NCI-H524 (cell line): ENCODE data around the gene GAL3ST2.

Experiments
- DNase-seq, 2 experiments: peaks; one replicate each; lab custom pipeline; 2025; lab: John Stamatoyannopoulos, UW

The GAL3ST2 gene

DNA sequence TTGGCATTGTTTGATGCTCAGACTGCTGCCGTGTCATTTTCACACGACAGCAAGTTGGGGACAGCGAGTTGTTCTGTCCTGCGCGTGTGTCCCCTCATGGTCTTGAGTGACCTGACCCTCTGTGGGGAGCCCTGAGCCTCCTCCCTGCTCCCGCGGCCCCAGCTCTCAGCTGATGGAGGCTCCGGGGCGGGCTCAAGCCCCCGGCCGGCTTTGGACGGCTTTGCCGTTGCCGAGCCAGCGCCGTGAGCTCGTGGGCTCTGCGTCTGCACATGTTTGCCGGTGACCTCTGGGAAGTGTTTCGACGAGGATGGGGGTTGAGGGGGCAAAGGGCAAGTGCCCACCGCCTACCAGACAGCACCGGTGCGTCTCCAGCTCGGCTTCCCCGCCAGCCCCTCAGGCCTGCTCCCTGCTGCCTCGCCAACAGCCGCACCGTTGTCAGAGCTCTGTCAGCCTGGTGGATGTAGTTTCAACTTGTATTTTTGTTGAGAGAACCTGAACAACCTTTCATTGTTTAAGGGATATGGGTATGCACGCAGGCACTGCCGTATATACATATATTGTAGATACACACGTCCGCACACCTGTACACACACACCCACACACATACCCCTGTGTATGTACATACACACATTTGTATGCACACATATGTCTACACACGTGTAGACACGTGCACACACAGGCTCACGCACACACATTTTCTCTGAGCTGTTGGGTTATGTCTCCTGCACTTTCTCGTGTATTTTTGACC is 68.4 kb downstream of the GAL3ST2 start:
- no peak for DNase-seq

GRCh38 chr2:241846406-241846805 is 69.8 kb downstream of the GAL3ST2 start:
- no peak for DNase-seq

DNA sequence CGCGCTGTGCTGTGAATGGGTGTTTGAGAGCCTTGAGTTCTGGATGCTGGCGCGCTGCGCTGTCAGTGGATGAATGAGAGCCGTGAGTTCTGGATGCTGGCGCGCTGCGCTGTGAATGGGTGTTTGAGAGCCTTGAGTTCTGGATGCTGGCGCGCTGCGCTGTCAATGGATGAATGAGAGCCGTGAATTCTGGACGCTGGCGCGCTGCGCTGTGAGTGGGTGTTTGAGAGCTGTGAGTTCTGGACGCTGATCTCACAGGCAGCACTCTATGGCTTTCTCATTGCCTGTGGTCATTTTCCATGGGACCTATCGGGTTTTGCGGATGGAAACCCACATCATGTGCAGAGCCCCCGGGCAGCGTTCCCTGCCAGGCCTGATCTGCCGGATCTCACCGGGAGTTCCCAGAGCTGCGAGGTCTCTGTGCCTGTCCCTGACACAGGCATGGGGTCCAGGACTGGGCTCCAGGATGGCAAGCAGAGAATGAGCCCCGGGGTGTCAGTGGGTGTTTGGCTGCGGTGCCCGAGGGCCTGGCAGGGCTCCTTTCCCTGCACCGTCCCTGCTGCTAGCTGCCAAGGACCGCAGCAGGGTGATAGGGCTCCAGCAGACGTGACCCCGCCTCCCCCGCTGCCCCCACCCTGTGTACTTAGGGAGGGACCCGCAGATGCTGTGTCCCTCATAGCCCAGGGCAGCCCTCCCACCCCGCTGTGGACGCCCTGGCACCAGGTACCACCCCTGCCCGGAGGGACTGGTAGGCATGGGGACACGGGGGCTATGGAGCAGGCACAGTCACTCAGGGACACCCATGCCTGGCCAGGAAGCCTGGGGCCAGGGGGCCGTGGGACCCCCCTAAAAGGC is 72.4 kb downstream of the GAL3ST2 start:
- no peak for DNase-seq

DNA sequence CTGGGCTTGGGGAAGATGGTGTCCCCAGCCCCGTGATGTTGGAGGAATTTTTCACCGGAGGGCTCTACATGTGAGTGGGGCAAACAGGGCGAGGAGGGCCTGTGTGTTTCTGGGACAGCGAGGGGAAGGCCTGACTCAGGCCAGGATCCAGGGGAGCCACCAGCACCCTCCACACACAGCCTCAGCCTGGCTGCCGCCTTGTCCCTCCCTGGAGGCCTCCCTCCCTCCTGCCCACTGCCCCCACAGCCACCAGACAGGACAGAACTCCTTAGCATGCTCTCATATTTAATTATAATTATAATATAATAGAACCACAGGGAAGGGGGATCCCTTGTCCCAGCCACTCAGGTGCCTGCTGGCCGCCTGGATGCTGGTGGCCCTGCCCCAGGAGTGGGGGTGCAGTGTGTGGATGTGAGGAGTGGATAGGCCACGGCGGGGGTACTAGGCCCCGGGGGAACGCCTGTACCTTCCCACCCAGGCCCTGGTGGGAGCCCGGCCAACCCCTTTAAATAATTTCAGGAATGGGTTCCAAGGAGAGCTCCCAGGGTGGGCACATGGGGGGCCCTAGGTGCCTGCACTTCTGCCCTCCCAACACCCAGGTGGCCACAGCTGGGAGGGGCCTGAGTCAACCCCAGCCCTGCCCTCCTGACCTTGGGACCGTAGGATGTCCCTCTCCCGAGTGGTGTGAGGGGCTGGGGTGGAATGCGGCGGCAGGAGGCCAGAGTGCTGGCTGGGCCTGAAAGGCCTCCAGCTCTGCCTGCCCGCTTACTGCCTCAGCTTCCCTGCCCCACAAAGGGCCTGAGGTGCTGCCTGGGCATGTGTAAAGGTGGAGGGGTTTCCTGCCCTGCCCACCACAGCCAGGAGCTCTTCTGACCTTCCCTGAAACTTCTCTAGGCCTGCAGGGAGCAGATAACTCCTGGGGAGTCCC is 73.3 kb downstream of the GAL3ST2 start:
- DNase-seq: no peak

DNA sequence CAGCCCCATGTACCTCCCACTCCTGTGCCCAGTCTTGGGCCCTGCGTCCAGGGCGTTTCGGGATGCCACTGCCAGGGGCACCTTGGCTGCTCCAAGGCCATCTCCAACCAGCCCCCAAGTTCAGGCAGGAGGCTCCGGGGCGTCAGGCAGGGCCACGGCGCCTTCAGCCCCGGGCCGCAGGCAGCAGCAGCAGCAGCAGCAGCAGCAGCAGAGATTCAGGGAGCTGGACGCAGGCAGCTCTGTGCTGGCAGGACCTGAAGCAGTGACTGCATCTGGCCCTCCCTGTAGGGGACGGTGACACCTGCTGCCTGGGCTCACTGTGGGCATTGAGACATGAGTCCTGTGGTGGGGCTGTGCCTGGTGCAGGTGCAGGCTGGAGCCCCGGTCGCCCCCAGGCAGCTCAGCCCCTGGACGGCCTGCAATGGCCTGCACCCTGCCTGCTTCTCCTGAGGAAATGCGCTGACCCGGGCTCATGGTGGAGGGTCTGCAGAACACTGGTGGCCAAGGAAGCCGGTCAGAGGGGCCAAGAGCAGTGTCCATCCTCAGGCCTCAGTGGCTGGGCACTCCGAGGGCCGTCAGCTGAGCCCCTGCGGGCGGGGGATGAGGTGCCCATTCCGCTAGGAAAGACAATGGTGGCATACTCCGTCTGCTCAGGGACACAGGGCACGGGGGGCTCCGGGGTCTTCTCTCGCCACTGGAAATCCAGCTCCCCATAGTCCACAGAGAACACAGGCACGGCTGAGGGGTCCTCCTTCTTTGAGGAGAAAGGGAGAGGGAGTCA is 74.1 kb downstream of the GAL3ST2 start:
- no peak for DNase-seq

DNA sequence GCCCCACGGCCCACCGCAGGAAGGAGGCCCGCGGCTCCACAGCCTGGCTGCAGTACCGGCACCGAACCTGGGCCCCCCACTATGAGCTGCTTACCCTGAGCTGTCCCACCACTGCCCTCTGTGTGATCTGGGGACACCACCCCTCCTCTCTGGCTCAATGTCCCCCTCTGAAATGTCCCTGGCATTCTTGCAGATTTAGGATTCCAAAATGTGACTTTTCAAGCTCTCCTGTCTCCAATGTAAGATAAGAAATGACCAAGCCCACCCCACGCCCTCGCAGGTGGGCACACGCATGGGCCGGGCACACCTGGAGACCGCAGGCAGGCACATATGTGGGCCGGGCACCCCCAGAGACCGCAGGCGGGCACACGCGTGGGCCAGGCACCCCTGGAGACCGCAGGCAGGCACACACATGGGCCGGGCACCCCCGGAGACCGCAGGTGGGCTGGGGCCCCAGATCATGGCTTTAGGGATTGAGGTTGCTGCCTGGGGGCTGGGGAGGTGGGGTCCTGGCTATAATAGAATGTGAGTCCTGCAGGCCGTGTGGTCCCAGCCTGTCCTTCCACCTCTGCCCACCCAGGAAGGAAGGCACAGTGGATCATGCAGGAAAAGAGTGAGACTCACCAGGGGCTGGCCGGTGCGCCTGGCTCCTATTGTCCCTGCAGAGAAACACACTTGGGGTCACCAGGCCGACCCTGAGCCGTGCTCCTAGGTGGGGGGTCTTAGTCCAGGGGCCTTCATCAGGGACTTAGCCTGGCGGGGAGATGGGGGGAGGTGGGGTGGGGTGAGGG is 74.9 kb downstream of the GAL3ST2 start:
- DNase-seq: no peak

DNA sequence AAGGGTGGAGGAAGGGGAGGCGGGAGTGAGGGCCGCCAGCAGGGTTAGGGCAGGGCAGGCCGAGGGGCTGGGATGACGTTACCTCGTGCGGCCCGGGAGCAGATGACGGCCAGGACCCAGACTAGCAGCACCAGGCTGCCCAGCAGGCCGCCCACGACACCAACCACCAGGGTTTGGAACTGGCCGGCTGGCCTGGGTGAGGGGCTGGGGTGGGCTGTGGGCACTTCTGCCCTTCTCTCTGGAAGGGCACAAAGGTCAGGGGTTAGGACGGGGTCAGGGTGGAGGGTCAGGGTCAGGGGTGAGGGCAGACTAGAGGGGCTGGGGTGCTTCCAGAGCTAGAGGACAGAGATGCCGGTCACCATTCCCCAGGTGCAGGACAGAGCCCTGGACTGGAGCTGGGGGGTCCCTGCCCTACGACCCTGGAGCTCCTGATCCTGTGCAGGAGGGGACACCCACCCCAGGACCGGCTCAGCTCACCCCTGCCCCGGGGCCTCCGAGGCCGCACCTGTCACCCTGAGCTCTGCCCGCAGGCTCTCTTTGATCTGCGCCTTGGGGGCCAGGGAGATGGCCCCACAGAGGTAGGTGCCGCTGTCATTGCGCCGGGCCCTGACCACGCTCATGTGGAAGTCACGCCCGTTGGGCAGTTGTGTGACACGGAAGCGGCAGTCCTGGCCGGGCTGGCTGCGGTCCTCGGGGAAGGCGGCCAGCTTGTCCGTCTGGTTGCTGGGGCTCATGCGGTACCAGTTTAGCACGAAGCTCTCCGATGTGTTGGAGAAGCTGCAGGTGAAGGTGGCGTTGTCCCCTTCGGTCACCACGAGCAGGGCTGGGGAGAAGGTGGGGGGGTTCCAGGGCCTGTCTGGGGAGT is 75.7 kb downstream of the GAL3ST2 start:
- no peak for DNase-seq

DNA sequence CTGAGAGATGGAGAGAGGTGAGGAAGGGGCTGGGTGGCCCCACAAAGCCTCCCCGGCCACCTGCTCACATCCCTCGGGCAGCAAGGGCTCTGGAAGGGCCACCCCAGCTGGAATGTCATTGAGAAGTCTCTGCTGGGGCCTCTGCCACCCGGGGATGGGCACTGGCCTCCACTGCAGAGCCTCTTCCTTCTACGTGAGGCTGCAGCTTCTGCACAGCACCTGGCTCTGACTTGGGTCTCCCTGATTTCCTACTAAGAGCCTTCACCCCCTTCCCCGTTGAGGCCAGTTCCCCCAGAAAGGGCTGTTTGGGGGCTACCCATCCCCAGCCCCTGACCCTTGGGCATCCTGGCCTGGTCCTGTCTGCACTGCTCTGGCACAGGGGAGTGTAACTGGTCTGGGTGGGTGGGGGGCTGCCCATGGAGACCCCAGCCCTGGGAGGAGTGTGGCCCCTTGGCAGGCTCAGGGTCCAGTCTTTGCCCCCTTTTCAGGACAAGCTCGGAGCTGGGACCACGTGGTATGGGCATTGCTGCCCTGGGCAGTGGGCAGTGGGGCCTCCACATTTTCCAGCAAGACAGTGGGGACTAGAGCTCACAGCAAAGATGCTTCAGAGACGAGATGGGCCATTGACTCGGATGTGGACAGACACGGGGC is 76.5 kb downstream of the GAL3ST2 start:
- DNase-seq: no peak
